HG03565 (cell line): ENCODE data around the gene FAAP20.

Experiments
- ATAC-seq: cut with Tn5 transposase; IDR thresholded peaks from one replicate; pipeline ENCODE4 v1.9.1; 2021; ENCODE audit warnings: mild to moderate bottlenecking, moderate library complexity; ENCODE audit not compliant: unreplicated experiment

Gene FAAP20

GRCh38 chr1:2230781-2231531, 36.4 kb upstream of the FAAP20 start:
- no peak for ATAC-seq

- ATAC-seq, result no peak
These were observed 35.5 kb upstream of the FAAP20 start for GRCh38 chr1:2229911-2230731.

GRCh38 chr1:2229037-2229864, 34.7 kb upstream of the FAAP20 start:
- ATAC-seq, result no peak

GRCh38 chr1:2228694-2229036, 34.1 kb upstream of the FAAP20 start:
- ATAC-seq, result no peak

GRCh38 chr1:2228157-2228594, 33.6 kb upstream of the FAAP20 start, which contains the start of gene SKI:
TSS of gene SKI (plus strand) at chr1:2228319. CDS start at chr1:2228767, 448 bp downstream.
- ATAC-seq, result no peak

- ATAC-seq, result peak; percentile 84
These were observed 33.0 kb upstream of the FAAP20 start for GRCh38 chr1:2227346-2228156.

- peak; percentile 7 for ATAC-seq
These were observed 32.2 kb upstream of the FAAP20 start for GRCh38 chr1:2226525-2227345.

GRCh38 chr1:2224631-2225428, 30.3 kb upstream of the FAAP20 start:
- ATAC-seq, result no peak

GRCh38 chr1:2224170-2224584, 29.6 kb upstream of the FAAP20 start:
- no peak for ATAC-seq

GRCh38 chr1:2221271-2221670, 26.7 kb upstream of the FAAP20 start:
- ATAC-seq, result no peak

- ATAC-seq, result no peak
These were observed 22.1 kb upstream of the FAAP20 start for GRCh38 chr1:2216767-2217058.

- no peak for ATAC-seq
These were observed 21.6 kb upstream of the FAAP20 start for GRCh38 chr1:2215909-2216766.

- no peak for ATAC-seq
These were observed 20.8 kb upstream of the FAAP20 start for GRCh38 chr1:2215329-2215728.

GRCh38 chr1:2214541-2215241, 20.1 kb upstream of the FAAP20 start:
- ATAC-seq, result no peak

- no peak for ATAC-seq
These were observed 19.3 kb upstream of the FAAP20 start for GRCh38 chr1:2213576-2214505.
